Stimulated activated CD8-positive, alpha-beta memory T cell treated with anti-CD3 and anti-CD28 coated beads, Interleukin-4, amount 100 ng/mL, for 48 hours (primary cell): Measurements from ENCODE around the gene WSB2.

Source experiments
- DNase-seq: peaks from one replicate; pipeline ENCODE4 v3.0.0-alpha.2; 2020

Gene WSB2

GRCh38 chr12:117986705-117987469 lies 74.1 kb downstream of the WSB2 start:
- no peak for DNase-seq

DNA sequence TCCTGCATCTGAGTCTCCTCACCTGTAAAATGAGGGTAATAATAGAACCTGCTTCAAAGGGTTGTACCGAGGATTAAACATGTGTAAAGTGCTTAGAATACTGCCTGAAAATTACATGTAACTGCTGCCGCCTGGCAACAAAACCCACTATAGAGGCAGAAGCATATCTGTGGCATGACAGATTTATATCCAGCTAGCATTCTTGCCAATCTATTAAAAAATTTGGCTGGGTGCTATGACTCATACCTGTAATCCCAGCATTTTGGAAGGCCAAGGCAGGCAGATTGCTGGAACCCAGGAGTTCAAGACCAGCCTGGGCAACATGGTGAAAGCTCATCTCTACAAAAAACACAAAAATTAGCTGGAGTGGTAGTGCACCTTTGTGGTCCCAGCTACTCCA lies 75.8 kb downstream of the WSB2 start:
- DNase-seq, result no peak
